Thyroid gland (tissue), 4 donors: Measurements from ENCODE around the gene CLC. TPM values are rescaled to one million over a fixed set of nuclear protein-coding genes. Genes with fewer than 3 reads are reported as not detected.

ENCODE experiments used
- DNase-seq, 2 donors: peaks; one replicate each; pipeline ENCODE4 v3.0.0-alpha.2; 2019
- H3K27ac ChIP-seq, 3 donors: fragments of 200-600 bp; sonication (generic); 1 replicate in 2 of 3; 2 replicates in 1 of 3; pipeline ENCODE4 v1.5.1; 2016 to 2019; ENCODE audit warnings: mild to moderate bottlenecking in 1 of 3, moderate library complexity in 1 of 3
- H3K27me3 ChIP-seq: fragments of 200-600 bp; sonication (generic); one replicate; pipeline ENCODE4 v1.5.1; 2019
- H3K36me3 ChIP-seq, 2 donors: fragments of 200-600 bp; sonication (generic); one replicate each; pipeline ENCODE4 v1.5.1; 2016 to 2019
- H3K4me1 ChIP-seq, 2 donors: fragments of 200-600 bp; sonication (generic); one replicate each; pipeline ENCODE4 v1.5.1; 2017 to 2019
- H3K4me3 ChIP-seq, 3 donors: fragments of 200-600 bp; sonication (generic); replicated peaks in 1 of 3; 1 replicate in 2 of 3; 2 replicates in 1 of 3; pipeline ENCODE4 v1.5.1; 2016; ENCODE audit warnings: mild to moderate bottlenecking in 1 of 3
- H3K9me3 ChIP-seq: fragments of 200-600 bp; sonication (generic); one replicate; pipeline ENCODE4 v1.5.1; 2017
- POLR2A ChIP-seq, 2 donors: fragments of 450-650 bp; IDR thresholded peaks; one replicate each; pipeline ENCODE4 v1.6.1; 2017; ENCODE audit warnings: antibody characterized with exemption in 2 of 2, mild to moderate bottlenecking in 2 of 2, moderate library complexity in 1 of 2
- WGBS, 2 donors: methylation state at CpG; one replicate each; pipeline ENCODE4 v1.1.5; 2017; 5-methylcytosine and 5-hydroxymethylcytosine counted together
- intact Hi-C: fragments of 100-400 bp; cut with DNase I; formaldehyde crosslinking; loops from one replicate; pipeline ENCODE4 v1.15.1; 2023
- total RNA-seq, 4 donors: library from RNA; depleted of rRNA; stranded (reverse); fragments of >200 nt; gene quantifications; one replicate each; pipeline ENCODE4 v1.2.3, GENCODE V29; 2016
- TF ChIP-seq, protein P1 (sequence below), 6 experiments: fragments of 200-600 bp in 3 of 6; fragments of 450-650 bp in 3 of 6; sonication (generic) in 3 of 6; IDR thresholded peaks; one replicate each; pipeline ENCODE4 v1.5.1; 2016 to 2019; ENCODE audit warnings: antibody characterized with exemption in 6 of 6, mild to moderate bottlenecking in 2 of 6, inconsistent platforms in 1 of 6, moderate library complexity in 1 of 6

CLC gene
- total RNA-seq, 4 donors from 2014 or later, result not detected

DNA sequence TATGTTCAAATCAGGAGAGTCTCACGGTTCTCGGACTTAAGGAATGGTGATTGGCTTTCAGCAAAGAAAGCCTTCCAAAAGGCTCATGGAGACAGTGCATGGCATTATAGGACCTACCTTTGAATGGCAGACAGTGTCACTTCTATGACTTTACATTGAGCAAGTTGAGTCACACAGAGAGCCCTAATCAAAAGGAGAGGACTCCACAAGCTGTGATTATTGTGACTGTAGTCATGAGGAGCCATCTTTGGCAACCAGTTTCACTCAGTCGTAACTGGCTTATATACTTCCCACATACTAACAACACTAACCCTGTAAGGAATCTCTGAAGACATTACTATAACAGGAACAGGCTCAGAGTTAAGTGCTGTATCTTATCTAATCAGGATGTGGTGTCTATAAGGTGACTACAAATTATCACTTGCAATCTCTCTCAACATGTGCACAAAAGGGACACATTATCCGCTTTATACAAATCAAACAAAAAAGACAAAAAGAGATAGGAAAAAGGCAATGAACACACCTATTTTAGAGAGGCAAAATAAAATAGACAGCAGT, 27.4 kb downstream of the CLC start:
- no peaks in the 10 kb centered on the region for H3K36me3 ChIP-seq
- TF ChIP-seq, protein P1, sequence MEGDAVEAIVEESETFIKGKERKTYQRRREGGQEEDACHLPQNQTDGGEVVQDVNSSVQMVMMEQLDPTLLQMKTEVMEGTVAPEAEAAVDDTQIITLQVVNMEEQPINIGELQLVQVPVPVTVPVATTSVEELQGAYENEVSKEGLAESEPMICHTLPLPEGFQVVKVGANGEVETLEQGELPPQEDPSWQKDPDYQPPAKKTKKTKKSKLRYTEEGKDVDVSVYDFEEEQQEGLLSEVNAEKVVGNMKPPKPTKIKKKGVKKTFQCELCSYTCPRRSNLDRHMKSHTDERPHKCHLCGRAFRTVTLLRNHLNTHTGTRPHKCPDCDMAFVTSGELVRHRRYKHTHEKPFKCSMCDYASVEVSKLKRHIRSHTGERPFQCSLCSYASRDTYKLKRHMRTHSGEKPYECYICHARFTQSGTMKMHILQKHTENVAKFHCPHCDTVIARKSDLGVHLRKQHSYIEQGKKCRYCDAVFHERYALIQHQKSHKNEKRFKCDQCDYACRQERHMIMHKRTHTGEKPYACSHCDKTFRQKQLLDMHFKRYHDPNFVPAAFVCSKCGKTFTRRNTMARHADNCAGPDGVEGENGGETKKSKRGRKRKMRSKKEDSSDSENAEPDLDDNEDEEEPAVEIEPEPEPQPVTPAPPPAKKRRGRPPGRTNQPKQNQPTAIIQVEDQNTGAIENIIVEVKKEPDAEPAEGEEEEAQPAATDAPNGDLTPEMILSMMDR (IDR thresholded peaks at IDR 0.05), result no peak
- TF ChIP-seq POLR2A (IDR thresholded peaks at IDR 0.05), result no peak
- no peak for DNase-seq
- no peaks in the 10 kb centered on the region for H3K27me3 ChIP-seq
- no peaks in the 10 kb centered on the region for H3K4me1 ChIP-seq
- H3K9me3 ChIP-seq, result no peaks in the 10 kb centered on the region
- H3K4me3 ChIP-seq, result no peak overlapping the region
- H3K27ac ChIP-seq, result no peak overlapping the region
- WGBS, 2 donors, result 87 to 88% methylated on average over 4 of the region's 4 CpGs
- intact Hi-C loops, result no loop called here

GRCh38 chr19:39709026-39709872, 28.6 kb downstream of the CLC start:
- intact Hi-C loops, result no loop called here
- H3K9me3 ChIP-seq, result no peaks in the 10 kb centered on the region
- TF ChIP-seq, protein P1 (IDR thresholded peaks at IDR 0.05), result no peak
- TF ChIP-seq POLR2A (IDR thresholded peaks at IDR 0.05), result no peak
- no peak overlapping the region for H3K4me3 ChIP-seq
- 82 to 89% methylated on average over 5 of the region's 5 CpGs for WGBS, 2 donors
- H3K36me3 ChIP-seq, result no peaks in the 10 kb centered on the region
- DNase-seq, result no peak
- H3K27ac ChIP-seq, result no peak overlapping the region
- H3K27me3 ChIP-seq, result no peaks in the 10 kb centered on the region
- no peaks in the 10 kb centered on the region for H3K4me1 ChIP-seq

DNA sequence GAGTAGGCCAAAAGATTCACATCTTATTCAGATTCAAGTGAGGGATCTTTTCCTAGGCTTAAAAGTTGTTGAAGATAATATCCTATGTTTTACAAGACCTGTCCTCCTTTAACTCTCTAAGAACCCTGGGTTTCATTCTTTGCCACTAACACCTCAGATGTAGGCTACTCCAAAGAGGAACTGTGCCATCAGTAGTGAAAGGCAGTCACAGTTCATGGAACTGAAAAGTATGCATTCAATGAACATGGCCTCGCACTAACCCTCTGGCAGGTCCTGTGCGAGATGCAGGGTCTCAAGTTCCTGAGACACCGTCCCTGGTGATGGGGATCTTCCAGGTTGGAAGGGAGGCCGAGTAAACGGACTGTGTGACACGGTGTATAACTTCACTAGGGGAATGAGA, 29.2 kb downstream of the CLC start:
- Histone ChIP-seq H3K9me3 (no peaks in the 10 kb centered on the region), H3K27me3 (no peaks in the 10 kb centered on the region), H3K36me3 (no peaks in the 10 kb centered on the region), H3K4me3 (no peak overlapping the region), H3K4me1 (no peaks in the 10 kb centered on the region), H3K27ac (no peak overlapping the region)
- 73 to 80% methylated on average over 6 of the region's 6 CpGs for WGBS, 2 donors
- no peak for DNase-seq
- TF ChIP-seq POLR2A (IDR thresholded peaks at IDR 0.05), result no peak
- TF ChIP-seq, protein P1 (IDR thresholded peaks at IDR 0.05), result no peak
- intact Hi-C loops, result no loop called here

DNA sequence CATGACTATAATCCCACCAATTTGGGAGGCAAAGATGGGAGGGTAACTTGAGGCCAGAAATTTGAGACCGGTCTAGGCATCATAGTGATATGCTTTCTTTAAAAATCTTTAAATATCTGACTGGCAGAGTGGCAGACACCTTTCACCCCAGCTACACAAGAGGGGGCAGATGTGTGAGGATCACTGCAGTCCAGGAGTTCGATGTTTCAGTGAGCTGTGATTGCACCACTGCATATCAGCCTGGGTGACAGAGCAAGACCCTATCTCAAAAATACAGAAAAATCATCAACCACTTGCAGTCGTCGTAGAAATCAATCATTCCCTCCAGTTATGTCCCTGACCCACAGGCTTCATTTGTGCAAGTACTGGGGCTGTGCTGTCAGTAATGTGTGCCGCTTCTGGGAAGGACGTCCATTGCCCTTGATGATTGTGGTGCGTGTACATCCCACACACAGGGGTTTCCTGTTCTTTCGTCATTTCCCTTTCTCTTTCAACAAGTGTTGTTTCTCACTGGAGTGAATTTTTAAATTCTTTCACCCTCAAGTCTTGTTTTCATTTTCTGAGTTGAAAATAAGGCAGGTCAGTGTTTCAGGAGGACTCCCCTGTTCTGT, 32.1 kb downstream of the CLC start:
- Histone ChIP-seq H3K9me3 (no peaks in the 10 kb centered on the region), H3K4me1 (no peaks in the 10 kb centered on the region), H3K36me3 (no peaks in the 10 kb centered on the region), H3K27ac (no peak overlapping the region), H3K4me3 (no peak overlapping the region), H3K27me3 (peaks cover 4% of the 10 kb centered on the region)
- TF ChIP-seq, protein P1 (IDR thresholded peaks at IDR 0.05), result no peak
- no peak for DNase-seq
- WGBS, 2 donors, result 74 to 80% methylated on average over 8 of the region's 8 CpGs
- intact Hi-C loops, result no loop called here
